HCT116 (cell line): ENCODE results near the gene GRIN2C.

Source experiments
- EGR1 ChIP-seq: IDR thresholded peaks from 2 replicates; pipeline ENCODE4 v1.6.1; 2012; ENCODE audit warnings: low read depth
- EZH2phosphoT487 ChIP-seq: fragments of 200-600 bp; IDR thresholded peaks from 2 replicates; pipeline ENCODE4 v1.6.1; 2018; ENCODE audit warnings: antibody characterized with exemption, borderline replicate concordance
- JUND ChIP-seq: IDR thresholded peaks from 2 replicates; pipeline ENCODE4 v1.6.1; 2012
- POLR2A ChIP-seq: IDR thresholded peaks from 2 replicates; pipeline ENCODE4 v1.7.0; 2011; ENCODE audit warnings: borderline replicate concordance; ENCODE audit not compliant: insufficient read depth, insufficient read length; ENCODE audit errors: extremely low read depth
- POLR2AphosphoS5 ChIP-seq: IDR thresholded peaks from 2 replicates; pipeline ENCODE4 v1.6.1; 2011; ENCODE audit warnings: mild to moderate bottlenecking, low read depth, low read length, moderate library complexity
- RAD21 ChIP-seq: IDR thresholded peaks from 2 replicates; pipeline ENCODE4 v1.6.1; 2012; ENCODE audit warnings: low read depth, mild to moderate bottlenecking
- SRF ChIP-seq: IDR thresholded peaks from 2 replicates; pipeline ENCODE4 v1.6.1; 2012; ENCODE audit warnings: low read depth
- YY1 ChIP-seq: IDR thresholded peaks from 2 replicates; pipeline ENCODE4 v1.6.1; 2011; ENCODE audit warnings: low read length, low read depth, moderate library complexity, mild to moderate bottlenecking; ENCODE audit not compliant: insufficient replicate concordance; ENCODE audit errors: extremely low read depth
- ZFX ChIP-seq: fragments of 450-650 bp; IDR thresholded peaks from 2 replicates; pipeline ENCODE4 v1.6.1; 2017
- ZNF274 ChIP-seq: fragments of 200-500 bp; sonication (Bioruptor generic); IDR thresholded peaks from 2 replicates; pipeline ENCODE4 v1.6.1; 2014; ENCODE audit warnings: mild to moderate bottlenecking, low read depth, low read length, inconsistent platforms
- TF ChIP-seq, protein P1 (sequence below): IDR thresholded peaks from 2 replicates; pipeline ENCODE4 v1.6.1; 2012; ENCODE audit warnings: low read depth
- TF ChIP-seq, protein P2 (sequence below), 3 experiments: fragments of 200-600 bp in 1 of 3; sonication (generic) in 1 of 3; IDR thresholded peaks in 2 of 3; conservative IDR thresholded peaks in 1 of 3; 2 replicates each; pipeline ENCODE4 v1.5.1; 2012 to 2017; ENCODE audit warnings: low read depth in 2 of 3, low read length in 2 of 3, antibody characterized with exemption in 1 of 3, borderline replicate concordance in 1 of 3, control low read depth in 1 of 3, mild to moderate bottlenecking in 1 of 3, mixed read lengths in 1 of 3, mixed run types in 1 of 3, moderate library complexity in 1 of 3; ENCODE audit not compliant: insufficient read depth in 1 of 3
- TF ChIP-seq, protein P3 (sequence below): IDR thresholded peaks from 2 replicates; pipeline ENCODE4 v1.6.1; 2012

DNA sequence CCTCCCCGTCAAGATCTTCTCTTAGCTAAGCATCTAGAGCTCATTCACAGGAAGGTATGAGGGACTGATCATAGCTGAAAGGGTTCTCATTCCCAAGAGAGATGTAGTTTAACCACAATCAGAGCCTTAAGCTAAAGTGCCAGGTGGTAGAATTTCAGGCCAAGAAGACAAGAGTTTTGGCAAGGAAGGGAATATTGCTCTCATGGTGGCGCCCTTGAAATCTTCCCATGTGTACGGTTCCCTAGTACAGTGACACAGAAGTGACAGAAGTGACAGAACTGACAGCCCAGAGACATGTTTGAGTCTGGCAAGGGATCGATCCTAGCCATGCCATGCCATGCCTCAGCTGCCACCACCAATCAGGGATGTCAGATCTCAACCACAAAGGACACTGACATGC is 2.5 kb downstream of the GRIN2C start:
- no peak for TF ChIP-seq ZNF274
- TF ChIP-seq, protein P1, sequence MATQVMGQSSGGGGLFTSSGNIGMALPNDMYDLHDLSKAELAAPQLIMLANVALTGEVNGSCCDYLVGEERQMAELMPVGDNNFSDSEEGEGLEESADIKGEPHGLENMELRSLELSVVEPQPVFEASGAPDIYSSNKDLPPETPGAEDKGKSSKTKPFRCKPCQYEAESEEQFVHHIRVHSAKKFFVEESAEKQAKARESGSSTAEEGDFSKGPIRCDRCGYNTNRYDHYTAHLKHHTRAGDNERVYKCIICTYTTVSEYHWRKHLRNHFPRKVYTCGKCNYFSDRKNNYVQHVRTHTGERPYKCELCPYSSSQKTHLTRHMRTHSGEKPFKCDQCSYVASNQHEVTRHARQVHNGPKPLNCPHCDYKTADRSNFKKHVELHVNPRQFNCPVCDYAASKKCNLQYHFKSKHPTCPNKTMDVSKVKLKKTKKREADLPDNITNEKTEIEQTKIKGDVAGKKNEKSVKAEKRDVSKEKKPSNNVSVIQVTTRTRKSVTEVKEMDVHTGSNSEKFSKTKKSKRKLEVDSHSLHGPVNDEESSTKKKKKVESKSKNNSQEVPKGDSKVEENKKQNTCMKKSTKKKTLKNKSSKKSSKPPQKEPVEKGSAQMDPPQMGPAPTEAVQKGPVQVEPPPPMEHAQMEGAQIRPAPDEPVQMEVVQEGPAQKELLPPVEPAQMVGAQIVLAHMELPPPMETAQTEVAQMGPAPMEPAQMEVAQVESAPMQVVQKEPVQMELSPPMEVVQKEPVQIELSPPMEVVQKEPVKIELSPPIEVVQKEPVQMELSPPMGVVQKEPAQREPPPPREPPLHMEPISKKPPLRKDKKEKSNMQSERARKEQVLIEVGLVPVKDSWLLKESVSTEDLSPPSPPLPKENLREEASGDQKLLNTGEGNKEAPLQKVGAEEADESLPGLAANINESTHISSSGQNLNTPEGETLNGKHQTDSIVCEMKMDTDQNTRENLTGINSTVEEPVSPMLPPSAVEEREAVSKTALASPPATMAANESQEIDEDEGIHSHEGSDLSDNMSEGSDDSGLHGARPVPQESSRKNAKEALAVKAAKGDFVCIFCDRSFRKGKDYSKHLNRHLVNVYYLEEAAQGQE, result no peak
- TF ChIP-seq RAD21, result no peak
- TF ChIP-seq EZH2phosphoT487, result no peak
- no peak for TF ChIP-seq POLR2AphosphoS5
- TF ChIP-seq, protein P2, sequence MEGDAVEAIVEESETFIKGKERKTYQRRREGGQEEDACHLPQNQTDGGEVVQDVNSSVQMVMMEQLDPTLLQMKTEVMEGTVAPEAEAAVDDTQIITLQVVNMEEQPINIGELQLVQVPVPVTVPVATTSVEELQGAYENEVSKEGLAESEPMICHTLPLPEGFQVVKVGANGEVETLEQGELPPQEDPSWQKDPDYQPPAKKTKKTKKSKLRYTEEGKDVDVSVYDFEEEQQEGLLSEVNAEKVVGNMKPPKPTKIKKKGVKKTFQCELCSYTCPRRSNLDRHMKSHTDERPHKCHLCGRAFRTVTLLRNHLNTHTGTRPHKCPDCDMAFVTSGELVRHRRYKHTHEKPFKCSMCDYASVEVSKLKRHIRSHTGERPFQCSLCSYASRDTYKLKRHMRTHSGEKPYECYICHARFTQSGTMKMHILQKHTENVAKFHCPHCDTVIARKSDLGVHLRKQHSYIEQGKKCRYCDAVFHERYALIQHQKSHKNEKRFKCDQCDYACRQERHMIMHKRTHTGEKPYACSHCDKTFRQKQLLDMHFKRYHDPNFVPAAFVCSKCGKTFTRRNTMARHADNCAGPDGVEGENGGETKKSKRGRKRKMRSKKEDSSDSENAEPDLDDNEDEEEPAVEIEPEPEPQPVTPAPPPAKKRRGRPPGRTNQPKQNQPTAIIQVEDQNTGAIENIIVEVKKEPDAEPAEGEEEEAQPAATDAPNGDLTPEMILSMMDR (IDR thresholded peaks at IDR 0.05 in 2 of 3, conservative IDR thresholded peaks at IDR 0.05 in 1 of 3; ENCODE audit: borderline replicate concordance in 1 of 3, insufficient read depth in 1 of 3, low read depth in 2 of 3, low read length in 2 of 3), result no peak
- TF ChIP-seq YY1, result no peak
- TF ChIP-seq ZFX, result no peak
- TF ChIP-seq, protein P3, sequence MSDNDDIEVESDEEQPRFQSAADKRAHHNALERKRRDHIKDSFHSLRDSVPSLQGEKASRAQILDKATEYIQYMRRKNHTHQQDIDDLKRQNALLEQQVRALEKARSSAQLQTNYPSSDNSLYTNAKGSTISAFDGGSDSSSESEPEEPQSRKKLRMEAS, result no peak
- TF ChIP-seq POLR2A, result no peak
- TF ChIP-seq JUND, result no peak
- TF ChIP-seq EGR1, result no peak
- TF ChIP-seq SRF, result no peak
